A549 (cell line): ENCODE results near the gene NGDN. TPM values are rescaled to one million over a fixed set of nuclear protein-coding genes. Genes with fewer than 3 reads are reported as not detected.

Experiments used
- ATAC-seq, 2 experiments: fragments of 200-7000 bp in 1 of 2; fragments of >200 bp in 1 of 2; cut with Nextera tagmentation in 1 of 2; cut with Tn5 transposase in 1 of 2; 3 replicates each; pipeline versions ENCODE4 v1.8.0 to v1.9.1; 2018 to 2020; ENCODE audit warnings: mild to moderate bottlenecking in 1 of 2, moderate library complexity in 1 of 2
- CTCF ChIA-PET: fragments of 300-600 bp; sonication (Branson Sonifier 250); formaldehyde crosslinking; extraction: SDS; loops from one replicate; lab custom pipeline; 2021; ENCODE audit warnings: antibody characterized with exemption, inconsistent platforms; lab: Yijun Ruan, JAX
- POLR2A ChIA-PET: fragments of 350-600 bp; formaldehyde crosslinking; extraction: SDS; loops from one replicate; lab custom pipeline; 2021; ENCODE audit warnings: antibody characterized with exemption, inconsistent platforms; lab: Yijun Ruan, JAX
- DNase-seq, 2 experiments: peaks; one replicate each; pipeline versions ENCODE4 v3.0.0 to v3.0.0-alpha.2; 2011 to 2016; ENCODE audit warnings: low read depth in 1 of 2, low spot score in 1 of 2
- FAIRE-seq: peaks from 2 replicates; lab custom pipeline; 2011; peaks lifted over from hg19 to GRCh38; lab: Jason Lieb, UNC
- H3K27ac ChIP-seq, 2 experiments: fragments of >200 bp; sonication (Bioruptor Twin); formaldehyde crosslinking; 3 replicates each; pipeline ENCODE4 v1.5.1; 2016 to 2017
- H3K4me1 ChIP-seq: fragments of >200 bp; sonication (Bioruptor Twin); formaldehyde crosslinking; 3 replicates; pipeline ENCODE4 v1.6.1; 2016
- H3K4me2 ChIP-seq: fragments of >200 bp; sonication (Bioruptor Twin); formaldehyde crosslinking; 3 replicates; pipeline ENCODE4 v1.6.1; 2016
- H3K4me3 ChIP-seq: fragments of >200 bp; sonication (Bioruptor Twin); formaldehyde crosslinking; 3 replicates; pipeline ENCODE4 v1.5.1; 2016
- H3K9me3 ChIP-seq: fragments of >200 bp; sonication (Bioruptor Twin); formaldehyde crosslinking; 3 replicates; pipeline ENCODE4 v1.6.1; 2016
- ATOH8 ChIP-seq: fragments of 250-450 bp; sonication (Bioruptor Pico); IDR thresholded peaks from 2 replicates; pipeline ENCODE4 v1.5.0; 2020; ENCODE audit warnings: low read depth, mild to moderate bottlenecking, moderate library complexity
- CEBPB ChIP-seq, 2 experiments: fragments of >200 bp in 1 of 2; sonication (Bioruptor Twin) in 1 of 2; formaldehyde crosslinking in 1 of 2; IDR thresholded peaks; 2 replicates each; pipeline ENCODE4 v1.6.1; 2012 to 2016
- CHD2 ChIP-seq: fragments of 150-350 bp; IDR thresholded peaks from 2 replicates; pipeline ENCODE4 v1.6.1; 2014; ENCODE audit warnings: low read length; ENCODE audit not compliant: partially characterized antibody
- CTCF ChIP-seq: fragments of >200 bp; sonication (Bioruptor Twin); formaldehyde crosslinking; IDR thresholded peaks from 3 replicates; pipeline ENCODE4 v1.5.1; 2016
- E2F6 ChIP-seq: IDR thresholded peaks from 2 replicates; pipeline ENCODE4 v1.6.1; 2012; ENCODE audit warnings: low read depth, borderline replicate concordance
- ELK1 ChIP-seq: fragments of 150-350 bp; IDR thresholded peaks from 2 replicates; pipeline ENCODE4 v1.6.1; 2014; ENCODE audit warnings: low read depth, mild to moderate bottlenecking, low read length
- ESRRA ChIP-seq: fragments of 150-350 bp; IDR thresholded peaks from 2 replicates; pipeline ENCODE4 v1.6.1; 2014; ENCODE audit warnings: mild to moderate bottlenecking, low read length, borderline replicate concordance
- FOSB ChIP-seq: fragments of 250-450 bp; sonication (Bioruptor Pico); IDR thresholded peaks from 2 replicates; pipeline ENCODE4 v1.5.0; 2020; ENCODE audit warnings: mild to moderate bottlenecking, moderate library complexity
- FOSL2 ChIP-seq, 2 experiments: fragments of 450-650 bp in 1 of 2; fragments of >200 bp in 1 of 2; sonication (Bioruptor Twin) in 1 of 2; formaldehyde crosslinking; IDR thresholded peaks; 2 replicates each; pipeline versions ENCODE4 v1.5.0 to v1.6.1; 2016 to 2020; ENCODE audit warnings: mild to moderate bottlenecking in 1 of 2, moderate library complexity in 1 of 2
- GATA3 ChIP-seq: IDR thresholded peaks from 2 replicates; pipeline ENCODE4 v1.6.1; 2012; ENCODE audit warnings: borderline replicate concordance
- HDAC2 ChIP-seq: fragments of 200-600 bp; sonication (generic); IDR thresholded peaks from 2 replicates; pipeline ENCODE4 v1.6.1; 2016
- HOXB13 ChIP-seq: fragments of 250-450 bp; sonication (Bioruptor Pico); IDR thresholded peaks from 2 replicates; pipeline ENCODE4 v1.5.0; 2020; ENCODE audit warnings: low read depth, mild to moderate bottlenecking, moderate library complexity
- JUN ChIP-seq, 2 experiments: fragments of >200 bp; sonication (Bioruptor Twin); formaldehyde crosslinking; IDR thresholded peaks; 2 replicates in 1 of 2; 3 replicates in 1 of 2; pipeline ENCODE4 v1.6.1; 2016 to 2017
- JUNB ChIP-seq: fragments of >200 bp; sonication (Bioruptor Twin); formaldehyde crosslinking; IDR thresholded peaks from 2 replicates; pipeline ENCODE4 v1.6.1; 2016
- KDM5A ChIP-seq: fragments of 200-600 bp; sonication (generic); IDR thresholded peaks from 2 replicates; pipeline ENCODE4 v1.6.1; 2016; ENCODE audit warnings: antibody characterized with exemption, mild to moderate bottlenecking
- MAX ChIP-seq: IDR thresholded peaks from 2 replicates; pipeline ENCODE4 v1.6.1; 2012
- NPAS2 ChIP-seq: fragments of 250-450 bp; sonication (Bioruptor Pico); IDR thresholded peaks from 2 replicates; pipeline ENCODE4 v1.8.0; 2022; ENCODE audit warnings: mild to moderate bottlenecking, moderate library complexity, borderline replicate concordance
- POLR2A ChIP-seq: IDR thresholded peaks from 2 replicates; pipeline ENCODE4 v1.6.1; 2012; ENCODE audit warnings: mild to moderate bottlenecking, low read length
- RAD21 ChIP-seq, 2 experiments: fragments of >200 bp in 1 of 2; sonication (Bioruptor Twin) in 1 of 2; formaldehyde crosslinking in 1 of 2; IDR thresholded peaks in 1 of 2; conservative IDR thresholded peaks in 1 of 2; 2 replicates in 1 of 2; 3 replicates in 1 of 2; pipeline ENCODE4 v1.6.1; 2012 to 2018; ENCODE audit warnings: inconsistent platforms in 1 of 2
- RCOR1 ChIP-seq: fragments of 150-350 bp; IDR thresholded peaks from 2 replicates; pipeline ENCODE4 v1.6.1; 2014; ENCODE audit warnings: antibody characterized with exemption, low read length, low read depth
- RFX5 ChIP-seq: fragments of 450-650 bp; IDR thresholded peaks from 2 replicates; pipeline ENCODE4 v1.7.1; 2014; ENCODE audit warnings: antibody characterized with exemption, mild to moderate bottlenecking, moderate library complexity
- TP53 ChIP-seq: fragments of 250-450 bp; sonication (Bioruptor Pico); IDR thresholded peaks from 2 replicates; pipeline ENCODE4 v1.5.0; 2021; ENCODE audit warnings: mild to moderate bottlenecking, moderate library complexity
- ZSCAN20 ChIP-seq: fragments of 250-450 bp; sonication (Bioruptor Pico); IDR thresholded peaks from 2 replicates; pipeline ENCODE4 v1.8.0; 2022; ENCODE audit warnings: mild to moderate bottlenecking, moderate library complexity
- WGBS: methylation state at CpG from one replicate; pipeline ENCODE4 v1.1.6; 2017; ENCODE audit errors: missing lambda C conversion rate; 5-methylcytosine and 5-hydroxymethylcytosine counted together
- polyA plus RNA-seq, 4 experiments: library from polyadenylated mRNA; depleted of rRNA in 3 of 4; stranded (reverse); fragments of >200 nt; fragmentation: RNase III in 1 of 4; extraction: RNeasy Plus Mini Kit Qiagen cat#74134 plus additional on column Dnase treatment in 1 of 4; gene quantifications; 2 replicates in 3 of 4; 3 replicates in 1 of 4; pipeline ENCODE4 v1.2.3, GENCODE V29; 2011 to 2017

The NGDN gene
- polyA plus RNA-seq, 2 of the 4 experiments (the other 2 are of a cell fraction), result 62.9 to 108 TPM

GRCh38 chr14:23428686-23429495 is 40.6 kb upstream of the NGDN start:
- DNase-seq, result no peak
- CTCF ChIA-PET, result interaction anchor here (1.2 to 1.5 kb wide), 2 partner anchors 14 to 131 kb away, joined by 3 to 4 read pairs; no protein-coding TSS in a partner anchor
- H3K27ac ChIP-seq, result no peak overlapping the region
- no peak for ATAC-seq
- TF ChIP-seq TP53 (CRISPR knock-in tag), result no peak
- TF ChIP-seq FOSB (CRISPR knock-in tag), result no peak
- TF ChIP-seq ESRRA, result no peak
- no peak for TF ChIP-seq HOXB13
- TF ChIP-seq NPAS2 (CRISPR knock-in tag), result no peak
- no peak for TF ChIP-seq POLR2A
- no peak for TF ChIP-seq JUN (IDR thresholded peaks at IDR 0.05)
- TF ChIP-seq ZSCAN20 (CRISPR knock-in tag), result no peak
- TF ChIP-seq CTCF, result no peak
- no peak for TF ChIP-seq HDAC2
- no peak for TF ChIP-seq GATA3
- no peak for TF ChIP-seq CHD2
- TF ChIP-seq RFX5, result no peak
- FAIRE-seq, result no peak
- no peak overlapping the region for H3K4me3 ChIP-seq
- H3K4me1 ChIP-seq, result no peaks in the 10 kb centered on the region
- 26% methylated on average over 13 of the region's 13 CpGs for WGBS
- POLR2A ChIA-PET, result no interaction called here
- no peaks in the 10 kb centered on the region for H3K9me3 ChIP-seq
- H3K4me2 ChIP-seq, result no peak overlapping the region

GRCh38 chr14:23430016-23430722 is 39.3 kb upstream of the NGDN start:
- H3K4me1 ChIP-seq, result no peaks in the 10 kb centered on the region
- WGBS, result 2% methylated on average over 8 of the region's 10 CpGs
- DNase-seq, result no peak
- no peak for TF ChIP-seq RFX5
- no peak for TF ChIP-seq ELK1
- no peak for TF ChIP-seq ATOH8 (CRISPR knock-in tag)
- no peak for TF ChIP-seq RAD21 (conservative IDR thresholded peaks at IDR 0.05 in 1 of 2, IDR thresholded peaks at IDR 0.05 in 1 of 2)
- TF ChIP-seq CEBPB (IDR thresholded peaks at IDR 0.05), result no peak
- no peak for TF ChIP-seq FOSL2 (IDR thresholded peaks at IDR 0.05)
- TF ChIP-seq FOSL2 (CRISPR knock-in tag; IDR thresholded peaks at IDR 0.05), result no peak
- TF ChIP-seq JUNB, result no peak
- no peak for TF ChIP-seq FOSB (CRISPR knock-in tag)
- no peak for TF ChIP-seq RCOR1
- TF ChIP-seq KDM5A, result no peak
- TF ChIP-seq MAX, result no peak
- TF ChIP-seq GATA3, result no peak
- no peak for TF ChIP-seq HOXB13
- TF ChIP-seq E2F6, result no peak
- no peak overlapping the region for H3K4me2 ChIP-seq
- FAIRE-seq, result no peak
- no peak overlapping the region for H3K4me3 ChIP-seq
- no peaks in the 10 kb centered on the region for H3K9me3 ChIP-seq
- ChIA-PET POLR2A (no interaction called here), CTCF (interaction anchor here (0.8 to 1.5 kb wide), 4 partner anchors 9 to 130 kb away, joined by 3 to 4 read pairs (median 4); no protein-coding TSS in a partner anchor)
- ATAC-seq, result no peak
- H3K27ac ChIP-seq, result no peak overlapping the region
